H9 (cell line): ENCODE data around the gene PRUNE2. TPM values are rescaled to one million over a fixed set of nuclear protein-coding genes. Genes with fewer than 3 reads are reported as not detected.

Experiments
- DNase-seq: peaks from one replicate; pipeline ENCODE4 v3.0.0-alpha.2; 2017
- H2AFZ ChIP-seq: one replicate; pipeline ENCODE4 v1.6.1; 2013; ENCODE audit warnings: mild to moderate bottlenecking, low read length, control low read depth, moderate library complexity
- H2AK5ac ChIP-seq: 2 replicates; pipeline ENCODE4 v1.6.1; 2013; ENCODE audit warnings: low read length, control low read depth, mixed read lengths; ENCODE audit not compliant: insufficient read length
- H2BK120ac ChIP-seq: one replicate; pipeline ENCODE4 v1.6.1; 2013; ENCODE audit warnings: low read depth, mild to moderate bottlenecking, low read length, control low read depth, inconsistent platforms; ENCODE audit not compliant: poor library complexity, severe bottlenecking
- H2BK12ac ChIP-seq: 2 replicates; pipeline ENCODE4 v1.6.1; 2013; ENCODE audit warnings: low read length, control low read depth, mixed read lengths, low read depth; ENCODE audit not compliant: insufficient read length
- H2BK15ac ChIP-seq: 2 replicates; pipeline ENCODE4 v1.6.1; 2013; ENCODE audit warnings: low read depth, low read length, control low read depth
- H2BK20ac ChIP-seq: one replicate; pipeline ENCODE4 v1.6.1; 2013; ENCODE audit warnings: low read depth, mild to moderate bottlenecking, low read length, control low read depth, inconsistent platforms; ENCODE audit not compliant: poor library complexity, severe bottlenecking
- H2BK5ac ChIP-seq: 2 replicates; pipeline ENCODE4 v1.6.1; 2013; ENCODE audit warnings: low read length, control low read depth, mixed read lengths; ENCODE audit not compliant: insufficient read length
- H3K14ac ChIP-seq: 2 replicates; pipeline ENCODE4 v1.6.1; 2013; ENCODE audit warnings: low read length, control low read depth; ENCODE audit not compliant: insufficient read depth
- H3K18ac ChIP-seq: 2 replicates; pipeline ENCODE4 v1.6.1; 2013; ENCODE audit warnings: low read depth, mild to moderate bottlenecking, mixed read lengths, low read length, control low read depth; ENCODE audit not compliant: insufficient read length
- H3K23ac ChIP-seq: 2 replicates; pipeline ENCODE4 v1.6.1; 2013; ENCODE audit warnings: low read length, control low read depth, mixed read lengths, low read depth; ENCODE audit not compliant: insufficient read length
- H3K23me2 ChIP-seq: 2 replicates; pipeline ENCODE4 v1.6.1; 2013; ENCODE audit warnings: low read depth, mild to moderate bottlenecking, mixed read lengths, low read length, control low read depth; ENCODE audit not compliant: insufficient read length, poor library complexity, severe bottlenecking
- H3K27ac ChIP-seq: 2 replicates; pipeline ENCODE4 v1.5.1; 2013; ENCODE audit warnings: low read length, control low read depth, mixed read lengths, low read depth; ENCODE audit not compliant: insufficient read length
- H3K27me3 ChIP-seq: 2 replicates; pipeline ENCODE4 v1.6.1; 2013; ENCODE audit warnings: low read length, control low read depth, inconsistent platforms; ENCODE audit not compliant: insufficient read depth
- H3K4ac ChIP-seq: 2 replicates; pipeline ENCODE4 v1.6.1; 2013; ENCODE audit warnings: low read depth, mild to moderate bottlenecking, control low read depth, inconsistent platforms, low read length, moderate library complexity
- H3K4me1 ChIP-seq: 2 replicates; pipeline ENCODE4 v1.6.1; 2013; ENCODE audit warnings: low read length, control low read depth, inconsistent platforms; ENCODE audit not compliant: insufficient read depth
- H3K4me2 ChIP-seq: 2 replicates; pipeline ENCODE4 v1.6.1; 2013; ENCODE audit warnings: low read length, control low read depth, mixed read lengths; ENCODE audit not compliant: insufficient read length, insufficient read depth
- H3K56ac ChIP-seq: 2 replicates; pipeline ENCODE4 v1.6.1; 2013; ENCODE audit warnings: low read depth, mild to moderate bottlenecking, mixed read lengths, low read length, control low read depth; ENCODE audit not compliant: insufficient read length
- H3K79me1 ChIP-seq: 2 replicates; pipeline ENCODE4 v1.6.1; 2013; ENCODE audit warnings: low read depth, mild to moderate bottlenecking, moderate library complexity, low read length, control low read depth, inconsistent platforms; ENCODE audit not compliant: insufficient read depth, poor library complexity, severe bottlenecking
- H3K79me2 ChIP-seq: 2 replicates; pipeline ENCODE4 v1.6.1; 2013; ENCODE audit warnings: low read length, control low read depth, inconsistent platforms; ENCODE audit not compliant: insufficient read depth
- H3K9ac ChIP-seq: 2 replicates; pipeline ENCODE4 v1.6.1; 2013; ENCODE audit warnings: low read length, control low read depth, mixed read lengths; ENCODE audit not compliant: insufficient read length; ENCODE audit errors: extremely low read depth
- H3K9me3 ChIP-seq: one replicate; pipeline ENCODE4 v1.6.1; 2013; ENCODE audit warnings: low read depth, low read length, inconsistent platforms; ENCODE audit not compliant: control insufficient read depth
- H3T11ph ChIP-seq: one replicate; pipeline ENCODE4 v1.6.1; 2013; ENCODE audit warnings: mild to moderate bottlenecking, low read length, control low read depth, inconsistent platforms
- H4K20me1 ChIP-seq: one replicate; pipeline ENCODE4 v1.6.1; 2013; ENCODE audit not compliant: control insufficient read depth, insufficient read length, insufficient read depth
- H4K5ac ChIP-seq: 2 replicates; pipeline ENCODE4 v1.6.1; 2013; ENCODE audit warnings: low read depth, mild to moderate bottlenecking, mixed read lengths, low read length, control low read depth; ENCODE audit not compliant: insufficient read length
- H4K8ac ChIP-seq: replicated peaks from 2 replicates; pipeline ENCODE4 v1.6.1; 2013; ENCODE audit warnings: low read length, control low read depth, mixed read lengths, low read depth; ENCODE audit not compliant: insufficient read length
- H4K91ac ChIP-seq: 2 replicates; pipeline ENCODE4 v1.6.1; 2013; ENCODE audit warnings: low read depth, mild to moderate bottlenecking, moderate library complexity, mixed read lengths, low read length, control low read depth; ENCODE audit not compliant: insufficient read length
- H3K27ac Mint-ChIP-seq, 3 experiments: 2 replicates in 2 of 3; 3 replicates in 1 of 3; pipeline ENCODE4 v1.8.0; 2020 to 2021; ENCODE audit warnings: mixed read lengths in 3 of 3, mild to moderate bottlenecking in 1 of 3, moderate library complexity in 1 of 3
- H3K27me3 Mint-ChIP-seq: 2 replicates; pipeline ENCODE4 v1.8.0; 2021; ENCODE audit warnings: low read depth, mild to moderate bottlenecking, moderate library complexity, mixed read lengths
- H3K36me3 Mint-ChIP-seq, 3 experiments: 2 replicates in 2 of 3; 3 replicates in 1 of 3; pipeline ENCODE4 v1.8.0; 2020 to 2021; ENCODE audit warnings: low read depth in 3 of 3, mixed read lengths in 3 of 3; ENCODE audit not compliant: insufficient read depth in 1 of 3
- H3K4me1 Mint-ChIP-seq, 2 experiments: 2 replicates each; pipeline ENCODE4 v1.8.0; 2020; ENCODE audit warnings: mixed read lengths in 2 of 2
- H3K4me3 Mint-ChIP-seq, 2 experiments: 2 replicates in 1 of 2; 3 replicates in 1 of 2; pipeline ENCODE4 v1.8.0; 2020 to 2021; ENCODE audit warnings: mild to moderate bottlenecking in 2 of 2, mixed read lengths in 2 of 2, moderate library complexity in 1 of 2
- H3K9me3 Mint-ChIP-seq, 2 experiments: 2 replicates in 1 of 2; 3 replicates in 1 of 2; pipeline ENCODE4 v1.8.0; 2020; ENCODE audit warnings: mild to moderate bottlenecking in 2 of 2, mixed read lengths in 2 of 2, moderate library complexity in 1 of 2
- CTCF ChIP-seq: fragments of 200-600 bp; sonication (generic); conservative IDR thresholded peaks from 3 replicates; pipeline ENCODE4 v1.8.0; 2021; ENCODE audit warnings: antibody characterized with exemption, mild to moderate bottlenecking
- WGBS: extraction: QIAGEN DNeasy Blood & Tissue Kit; methylation state at CpG from one replicate; pipeline ENCODE4 v1.1.7; 2013; ENCODE audit warnings: missing lambda C conversion rate, low lambda C conversion rate, mixed read lengths; ENCODE audit not compliant: insufficient read length; ENCODE audit errors: extremely low coverage; 5-methylcytosine and 5-hydroxymethylcytosine counted together
- total RNA-seq: library from RNA; stranded (reverse); gene quantifications from 2 replicates; pipeline ENCODE4 v1.2.1, GENCODE V29; 2021

The PRUNE2 gene
- total RNA-seq, 1 experiment from 2014 or later = 12.1 TPM

GRCh38 chr9:76595645-76596044, 310.3 kb downstream of the PRUNE2 start:
- H4K8ac ChIP-seq = no peak overlapping the region
- no CpG with 5 or more reads among the region's 3 CpGs for WGBS
- no peak overlapping the region for H2BK5ac ChIP-seq
- peaks cover 9% of the 10 kb centered on the region; the same call in 1 of the 2 replicates for H3K4me1 ChIP-seq
- no peak overlapping the region for H2AFZ ChIP-seq
- H3K4me1 Mint-ChIP-seq = peaks cover 48 to 61% of the 10 kb centered on the region in 2 experiments
- no peak overlapping the region for H2BK20ac ChIP-seq
- no peaks in the 10 kb centered on the region; a peak in 1 of 7 replicates for H3K36me3 Mint-ChIP-seq
- H3K4ac ChIP-seq = no peak overlapping the region
- H3K79me1 ChIP-seq = no peaks in the 10 kb centered on the region
- H3T11ph ChIP-seq = no peak overlapping the region
- H3K14ac ChIP-seq = no peak overlapping the region
- H3K4me3 Mint-ChIP-seq = peak overlapping the region; percentile 33 to 64; a peak in 4 of 5 replicates
- no peak overlapping the region for H2BK120ac ChIP-seq
- H2BK15ac ChIP-seq = no peak overlapping the region
- H3K27me3 ChIP-seq = no peaks in the 10 kb centered on the region
- no peak overlapping the region for H3K23ac ChIP-seq
- no peak for DNase-seq
- H3K23me2 ChIP-seq = no peaks in the 10 kb centered on the region
- peak overlapping the region in 2 of 3 experiments; percentile 52 to 58; a peak in 3 of 7 replicates for H3K27ac Mint-ChIP-seq
- H4K91ac ChIP-seq = no peak overlapping the region
- no peaks in the 10 kb centered on the region for H3K79me2 ChIP-seq
- H3K18ac ChIP-seq = no peak overlapping the region
- TF ChIP-seq CTCF = no peak
- H3K27ac ChIP-seq = no peak overlapping the region
- H4K5ac ChIP-seq = no peak overlapping the region
- H2AK5ac ChIP-seq = no peak overlapping the region
- H2BK12ac ChIP-seq = no peak overlapping the region
- peaks cover 4% of the 10 kb centered on the region for H3K27me3 Mint-ChIP-seq
- peak overlapping the region; percentile 22 for H3K4me2 ChIP-seq
- no peak overlapping the region for H3K9ac ChIP-seq
- no peak overlapping the region for H3K56ac ChIP-seq
- H4K20me1 ChIP-seq = no peaks in the 10 kb centered on the region
- no peaks in the 10 kb centered on the region for H3K9me3 ChIP-seq
- H3K9me3 Mint-ChIP-seq = no peaks in the 10 kb centered on the region; a peak in 1 of 5 replicates
